Activated effector memory CD4-positive, alpha-beta T cell treated with anti-CD3 and anti-CD28 coated beads, Interleukin-2, amount 50 U/mL, for 16 hours (primary cell): Measurements from ENCODE around the gene ZMYM3.
A peak's percentile ranks its signal among the peaks of the same experiment; 100 is the strongest.

Source experiments
- DNase-seq: peaks from one replicate; pipeline ENCODE4 v3.0.0-alpha.2; 2020

ZMYM3 gene

DNA sequence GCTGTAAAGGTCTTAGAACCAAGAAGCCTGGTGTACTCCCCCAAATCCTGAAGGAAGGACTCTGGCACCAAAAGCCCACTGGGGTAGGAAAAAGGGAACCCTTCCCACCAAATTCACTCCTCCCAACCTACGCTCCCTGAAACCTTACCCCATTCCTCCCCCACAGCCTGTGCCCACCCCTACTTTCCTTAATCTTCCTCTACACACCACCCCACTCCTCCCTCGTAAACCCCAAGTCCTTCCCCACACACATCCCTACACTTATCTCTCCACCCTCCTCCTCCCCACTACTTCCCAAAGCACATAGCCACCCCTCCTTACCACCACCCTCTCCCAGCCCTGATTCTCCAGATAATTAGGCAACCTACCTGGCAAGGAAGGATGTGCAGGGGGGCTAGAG, 1.7 kb downstream of the ZMYM3 start:
- no peak for DNase-seq

DNA sequence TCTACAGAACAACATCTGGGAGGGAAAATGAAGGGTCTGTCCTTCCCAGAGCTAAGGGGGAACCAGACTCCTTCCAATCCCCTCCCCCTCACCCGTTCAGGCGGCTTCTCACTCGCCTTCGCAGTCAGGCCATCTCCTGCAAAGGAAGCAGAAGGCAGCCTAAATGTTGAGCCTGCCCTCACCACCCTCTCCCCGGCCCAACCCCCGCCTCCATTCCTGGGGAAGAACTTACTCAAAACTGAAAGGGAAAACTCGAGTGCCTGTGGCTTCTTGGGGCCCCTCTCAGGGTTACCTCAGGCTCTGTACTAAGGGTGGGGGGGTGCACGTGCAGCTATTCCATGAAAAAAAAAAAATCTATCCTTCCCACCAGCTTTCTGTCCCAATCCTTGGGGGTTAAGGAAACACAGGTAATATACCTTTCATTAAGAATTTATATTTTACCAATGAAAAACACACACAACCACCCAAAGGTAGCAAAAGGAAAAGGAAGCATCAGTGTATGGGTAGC, 2.4 kb downstream of the ZMYM3 start:
- peak; percentile 62 for DNase-seq

DNA sequence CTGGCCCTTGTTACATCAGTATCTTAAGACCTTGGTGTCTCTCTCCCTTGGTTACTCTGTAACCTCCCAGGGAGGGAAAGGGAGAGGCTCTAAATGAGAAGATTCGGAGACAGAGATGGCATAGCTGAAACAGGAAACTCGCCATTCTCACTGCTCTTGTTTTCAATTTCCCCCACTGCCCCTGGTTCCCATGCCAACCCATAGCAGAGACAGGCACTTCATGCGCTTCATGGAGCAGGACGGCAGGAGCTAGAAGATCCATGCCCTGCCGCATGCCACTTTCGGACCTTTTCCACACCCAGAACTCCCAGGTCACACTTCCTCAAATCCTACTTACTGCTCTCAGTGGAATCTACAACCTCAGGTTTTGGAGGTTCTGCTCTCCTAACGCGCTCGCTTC, 3.1 kb downstream of the ZMYM3 start:
- no peak for DNase-seq

DNA sequence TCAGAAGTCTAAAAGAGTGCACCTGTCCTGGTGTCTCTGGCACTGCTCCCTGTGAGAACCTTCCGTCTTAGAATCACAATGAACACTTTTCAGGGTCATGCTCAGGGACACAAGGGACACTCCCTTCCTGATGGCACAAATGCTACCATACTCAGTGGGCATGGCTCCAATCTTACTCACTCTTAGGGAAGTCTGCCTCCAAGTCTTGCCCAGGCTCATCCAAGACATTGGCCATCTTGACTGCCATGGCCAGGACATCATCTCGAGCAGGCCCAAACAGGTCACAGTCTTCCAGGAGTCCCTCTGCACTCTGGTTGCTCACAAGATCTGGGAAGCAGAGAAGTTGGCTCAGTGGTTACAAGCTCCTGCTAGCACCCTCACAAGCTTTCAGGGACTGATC, 8.8 kb downstream of the ZMYM3 start:
- no peak for DNase-seq

DNA sequence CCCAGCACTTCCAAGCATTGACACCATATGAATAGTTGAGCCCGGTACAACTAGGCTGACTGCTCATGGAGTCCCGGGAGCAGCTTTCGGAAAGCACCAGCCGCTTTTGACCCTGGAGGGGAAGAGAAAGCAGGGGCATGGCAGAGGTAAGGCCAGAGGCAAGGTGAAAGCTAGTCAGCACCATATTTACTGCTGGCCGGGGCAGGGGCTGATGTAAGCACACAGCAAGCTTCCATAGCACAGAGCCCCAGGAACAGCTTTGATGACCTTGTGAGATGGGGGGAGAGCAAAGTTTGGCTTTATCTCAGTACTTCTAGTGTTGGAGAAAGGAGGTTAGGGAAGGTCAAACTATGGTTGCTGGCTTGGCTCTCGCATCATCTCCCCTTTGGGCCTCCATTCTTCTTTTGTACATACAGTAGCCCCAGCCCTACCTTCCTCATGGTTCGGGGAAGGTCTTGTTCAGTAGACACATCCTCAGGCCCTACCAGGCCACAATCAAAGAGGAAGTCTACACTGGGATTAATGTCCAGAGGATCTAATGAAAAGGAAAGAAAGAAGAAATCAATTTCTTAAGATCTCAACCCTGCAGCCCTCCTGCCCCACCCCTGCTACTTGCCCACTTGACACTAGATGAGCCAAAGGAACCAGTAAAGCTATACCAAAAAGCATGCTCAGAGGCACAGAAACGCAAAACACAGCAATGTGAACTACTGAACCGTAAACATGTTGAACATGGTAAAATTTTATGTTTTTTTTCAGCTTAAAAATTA, 9.4 kb downstream of the ZMYM3 start:
- no peak for DNase-seq

DNA sequence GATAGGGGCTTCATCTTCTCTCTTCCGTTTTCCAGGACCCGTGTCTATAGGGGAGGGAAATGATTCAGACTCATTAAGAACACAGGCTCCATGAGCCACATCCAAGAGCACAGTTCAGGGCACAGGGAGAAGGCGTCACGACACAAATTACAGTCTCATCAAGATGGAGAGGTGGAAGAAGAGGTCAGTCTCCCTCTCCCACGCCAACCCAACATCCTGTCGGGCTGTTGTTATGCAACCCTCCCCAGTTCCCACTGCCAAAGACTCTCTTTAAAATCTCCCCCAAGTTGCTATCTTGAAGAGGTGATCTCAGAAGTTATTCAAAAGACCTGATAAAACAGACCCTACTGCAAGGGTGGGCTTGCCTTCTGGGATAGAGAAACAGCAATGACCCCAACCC, 12.6 kb downstream of the ZMYM3 start:
- DNase-seq = no peak

DNA sequence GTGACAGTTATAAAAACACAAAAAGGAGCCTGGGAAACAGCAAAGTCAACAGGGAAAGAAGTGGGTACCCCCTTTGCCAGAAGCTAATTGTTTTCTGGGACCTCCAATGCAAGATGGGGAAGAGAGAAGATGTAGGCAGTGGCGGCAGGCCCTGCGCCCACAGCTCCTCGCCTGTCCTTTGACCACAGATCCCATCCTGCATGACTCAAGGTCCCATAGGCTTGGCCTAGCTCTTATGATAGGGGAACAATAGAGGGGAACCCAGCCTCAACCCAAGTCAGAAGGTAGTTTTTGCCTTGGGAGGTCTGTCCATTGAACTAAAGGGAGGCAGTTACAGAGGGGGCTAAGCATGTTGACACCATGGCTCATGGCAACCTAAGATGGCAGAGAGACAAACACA, 14.2 kb downstream of the ZMYM3 start:
- DNase-seq = no peak

DNA sequence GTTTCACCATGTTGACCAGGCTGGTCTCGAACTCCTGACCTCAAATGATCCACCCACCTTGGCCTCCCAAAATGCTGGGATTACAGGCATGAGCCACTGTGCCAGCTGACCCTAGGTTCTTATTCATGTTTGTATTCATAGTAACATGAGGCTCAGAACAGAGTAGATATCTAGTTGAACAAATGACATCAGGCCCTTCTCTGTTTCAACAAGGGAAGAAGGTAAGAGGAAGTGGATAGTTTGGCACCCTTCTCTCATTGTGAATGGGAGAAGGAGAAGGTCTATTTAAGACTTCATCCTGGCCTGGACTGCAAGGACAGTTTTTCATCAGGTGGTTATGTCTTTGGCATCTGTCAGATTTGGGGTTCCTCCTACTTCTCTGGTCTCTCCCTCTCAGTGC, 17.1 kb downstream of the ZMYM3 start:
- no peak for DNase-seq

DNA sequence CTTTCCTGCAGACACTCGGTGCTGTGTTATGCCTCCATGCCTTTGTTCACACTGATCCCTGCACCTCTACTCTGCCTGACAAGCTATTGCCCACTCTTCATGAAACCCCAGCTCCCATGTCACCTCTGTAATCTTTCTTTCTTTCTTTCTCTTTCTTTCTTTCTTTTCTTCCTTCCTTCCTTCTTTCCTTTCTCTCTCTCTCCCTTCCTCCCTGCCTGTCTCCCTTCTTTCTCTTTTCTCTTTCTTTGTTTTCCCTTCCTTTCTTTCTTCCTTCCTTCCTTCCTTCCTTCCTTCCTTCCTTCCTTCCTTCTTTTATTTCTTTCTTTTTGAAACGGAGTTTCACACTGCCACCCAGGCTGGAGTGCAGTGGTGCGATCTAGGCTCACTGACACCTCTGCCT, 18.5 kb downstream of the ZMYM3 start:
- no peak for DNase-seq

DNA sequence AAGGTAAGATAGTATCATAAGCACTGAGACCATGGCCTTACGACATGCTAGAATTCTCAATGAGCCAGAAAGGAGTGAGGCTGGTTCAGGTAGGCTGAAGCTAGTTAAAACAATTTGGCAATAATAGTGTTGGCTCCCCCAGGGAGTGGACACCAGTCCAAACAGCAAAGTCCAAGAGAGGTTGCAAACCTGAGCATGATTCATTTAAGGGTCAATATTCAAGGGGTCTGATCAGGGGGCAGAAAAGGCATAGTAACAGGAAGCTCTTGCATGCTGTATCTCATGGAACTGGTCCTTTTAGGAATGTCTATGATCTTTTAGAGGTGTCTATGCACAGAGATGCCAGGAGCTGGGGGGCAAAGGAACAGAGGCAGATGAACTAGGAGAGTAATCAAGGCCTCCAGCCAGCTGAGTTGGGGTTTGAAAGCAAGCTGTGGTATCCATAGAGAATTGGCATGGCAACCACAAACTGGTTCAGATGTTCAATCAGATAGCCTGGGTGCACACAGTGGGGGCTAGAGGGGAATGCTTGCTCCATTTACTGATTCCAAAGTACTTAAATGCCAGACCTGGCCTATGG, 25.8 kb downstream of the ZMYM3 start:
- DNase-seq = no peak

DNA sequence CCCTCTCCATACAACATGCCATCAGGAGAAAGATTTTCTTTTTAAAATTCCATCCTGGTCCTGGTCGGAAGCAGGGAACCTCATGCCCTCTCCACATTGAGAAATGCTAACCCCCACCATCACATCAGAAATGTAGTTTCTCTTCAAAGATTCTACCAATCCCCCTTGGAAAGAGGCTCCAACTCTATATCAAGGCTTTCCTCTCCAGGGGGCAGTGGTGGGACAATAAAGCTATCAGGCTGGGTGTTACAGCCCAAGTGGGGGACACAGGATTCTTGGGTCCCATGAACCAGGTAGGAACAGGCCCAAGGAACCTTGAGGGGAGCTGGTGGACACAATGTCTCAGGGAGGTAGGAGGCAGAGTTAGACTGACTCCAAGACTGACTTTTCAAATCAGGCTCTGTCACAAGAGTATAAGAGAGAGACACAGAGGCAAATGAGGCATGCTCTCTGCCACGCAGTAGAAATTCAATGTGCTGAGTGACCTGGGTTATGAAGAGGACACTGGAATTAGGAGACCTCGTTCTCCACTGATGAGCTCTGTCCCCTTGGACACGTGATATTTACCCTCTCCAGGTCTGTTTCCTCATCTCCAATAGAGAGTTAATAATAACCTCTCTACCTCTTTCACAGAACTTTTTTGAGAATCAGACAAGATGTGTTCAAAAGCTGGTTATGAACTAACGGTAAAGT, 26.4 kb downstream of the ZMYM3 start:
- DNase-seq = no peak

DNA sequence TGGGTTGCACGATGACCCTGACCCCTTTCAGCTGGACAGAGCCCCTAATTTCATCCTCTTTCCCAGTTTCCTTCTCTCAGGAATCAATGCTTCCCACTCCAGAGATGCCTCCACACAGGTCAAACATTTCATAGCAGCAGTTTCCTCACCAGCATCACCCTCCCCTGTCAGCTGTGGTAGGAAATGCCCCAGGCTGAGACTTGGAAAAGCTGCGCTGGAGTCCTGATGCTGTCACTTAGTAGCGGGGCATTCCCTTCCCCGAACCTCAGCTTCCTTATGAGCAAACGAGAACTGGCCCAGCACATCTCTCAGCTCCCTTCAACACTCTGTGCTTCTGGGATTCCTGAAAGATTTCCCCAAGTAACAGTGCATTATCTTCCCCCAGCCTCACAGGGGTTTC, 28.3 kb downstream of the ZMYM3 start:
- DNase-seq = no peak

DNA sequence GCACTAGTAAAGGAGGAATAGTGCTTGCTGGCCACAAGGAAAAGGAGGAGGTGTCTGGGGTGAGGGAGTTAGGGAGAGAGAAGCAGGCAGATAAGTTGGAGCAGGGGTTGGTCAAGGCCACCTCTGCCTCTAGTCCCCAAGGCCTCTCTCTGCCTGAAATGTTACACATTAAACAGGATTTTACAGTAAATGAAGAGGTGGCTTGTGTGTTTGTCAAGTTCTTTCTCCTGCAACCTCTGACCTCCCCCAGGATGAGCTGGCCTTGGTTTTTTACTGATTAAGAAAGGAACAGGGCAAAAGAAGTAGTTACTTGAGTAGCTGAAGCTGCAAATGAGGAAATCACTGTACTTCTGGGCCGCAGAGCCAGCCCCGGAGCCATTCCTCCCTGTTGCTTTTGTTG, 28.9 kb downstream of the ZMYM3 start:
- DNase-seq = no peak

DNA sequence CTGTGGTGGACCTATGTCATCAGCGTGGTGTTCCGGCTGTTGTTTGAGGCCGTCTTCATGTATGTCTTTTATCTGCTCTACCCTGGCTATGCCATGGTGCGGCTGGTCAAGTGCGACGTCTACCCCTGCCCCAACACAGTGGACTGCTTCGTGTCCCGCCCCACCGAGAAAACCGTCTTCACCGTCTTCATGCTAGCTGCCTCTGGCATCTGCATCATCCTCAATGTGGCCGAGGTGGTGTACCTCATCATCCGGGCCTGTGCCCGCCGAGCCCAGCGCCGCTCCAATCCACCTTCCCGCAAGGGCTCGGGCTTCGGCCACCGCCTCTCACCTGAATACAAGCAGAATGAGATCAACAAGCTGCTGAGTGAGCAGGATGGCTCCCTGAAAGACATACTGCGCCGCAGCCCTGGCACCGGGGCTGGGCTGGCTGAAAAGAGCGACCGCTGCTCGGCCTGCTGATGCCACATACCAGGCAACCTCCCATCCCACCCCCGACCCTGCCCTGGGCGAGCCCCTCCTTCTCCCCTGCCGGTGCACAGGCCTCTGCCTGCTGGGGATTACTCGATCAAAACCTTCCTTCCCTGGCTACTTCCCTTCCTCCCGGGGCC, 29.7 kb downstream of the ZMYM3 start:
- DNase-seq = no peak

DNA sequence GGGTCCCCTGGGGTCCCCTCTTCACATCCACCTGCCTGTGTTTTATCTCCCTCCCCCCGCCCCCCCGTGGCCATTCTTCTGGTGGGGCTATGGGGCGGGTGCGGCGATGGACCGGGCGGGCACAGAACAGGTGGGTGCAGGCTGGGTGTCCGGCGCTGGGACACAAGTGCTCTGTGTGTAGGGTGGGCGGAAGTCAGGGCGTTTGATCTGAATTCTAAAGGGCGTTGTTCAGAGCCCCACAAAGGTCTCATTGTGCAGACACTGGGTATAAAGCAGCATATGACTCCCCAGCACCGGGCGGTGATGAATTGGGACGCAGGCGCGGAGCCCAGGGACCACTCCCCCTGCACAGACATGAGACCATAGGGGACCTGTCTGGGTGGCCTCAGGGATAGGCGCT, 31.0 kb downstream of the ZMYM3 start, which contains the start of gene GJB1:
Gene GJB1 (plus strand): TSS at position 296 of the 400 bp plus-strand sequence. CDS start 484 bp downstream, outside the sequence.
- no peak for DNase-seq

DNA sequence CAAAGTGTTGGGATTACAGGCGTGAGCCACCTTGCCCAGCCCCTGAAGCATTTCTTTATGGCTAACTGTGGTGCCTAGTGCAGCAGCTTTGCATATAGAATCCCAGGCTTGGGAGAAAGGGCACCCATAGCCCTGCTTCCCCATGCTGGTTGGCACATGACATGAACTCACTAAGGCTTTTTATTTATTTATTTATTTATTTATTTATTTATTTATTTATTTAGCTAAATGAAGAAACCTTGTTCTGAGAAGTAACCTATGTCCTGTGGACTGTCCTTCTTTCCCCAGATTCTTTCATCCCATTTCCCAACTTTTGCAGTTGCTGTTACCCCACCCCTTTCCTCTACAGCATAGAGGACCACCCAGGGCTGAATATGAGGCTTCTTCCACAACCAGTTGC, 32.8 kb downstream of the ZMYM3 start:
- DNase-seq = no peak

DNA sequence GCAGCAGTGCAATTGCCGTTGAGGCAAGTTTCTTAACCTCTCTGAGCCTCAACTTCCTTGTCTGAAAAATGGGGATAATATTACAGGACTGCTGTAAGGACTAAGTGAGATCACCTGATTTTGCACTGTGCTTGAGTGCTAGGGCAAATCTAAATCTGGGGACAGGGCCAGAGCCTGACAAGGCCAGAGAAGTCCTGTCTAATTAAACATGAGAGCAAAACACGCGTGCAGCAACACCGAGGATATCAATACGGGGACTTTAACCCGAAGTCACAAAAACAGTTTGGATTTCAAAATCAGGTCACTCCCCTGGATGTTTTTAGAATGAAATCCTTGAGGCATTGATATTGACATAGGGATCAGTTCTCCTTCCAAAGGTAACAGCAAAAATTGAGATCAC, 36.6 kb downstream of the ZMYM3 start:
- no peak for DNase-seq

DNA sequence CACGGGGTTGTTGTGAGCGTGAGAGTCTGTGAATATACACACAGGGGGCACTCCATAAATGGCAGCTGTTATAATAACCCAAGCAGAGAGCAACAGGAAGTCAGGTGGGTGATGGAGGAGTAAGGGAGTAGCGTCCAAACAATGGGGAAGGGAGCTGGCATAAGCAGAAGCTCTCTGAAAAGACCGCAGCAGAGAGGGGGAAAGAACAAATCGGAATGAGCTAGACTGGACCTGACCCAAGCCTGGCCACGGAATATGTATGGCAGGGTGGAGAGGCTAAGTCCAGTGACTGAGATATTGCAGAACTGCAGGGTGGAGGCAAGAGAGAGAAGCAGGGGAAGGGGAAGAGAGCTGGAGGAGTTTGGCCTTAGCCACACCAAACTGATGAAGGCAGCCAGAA, 37.5 kb downstream of the ZMYM3 start:
- no peak for DNase-seq

DNA sequence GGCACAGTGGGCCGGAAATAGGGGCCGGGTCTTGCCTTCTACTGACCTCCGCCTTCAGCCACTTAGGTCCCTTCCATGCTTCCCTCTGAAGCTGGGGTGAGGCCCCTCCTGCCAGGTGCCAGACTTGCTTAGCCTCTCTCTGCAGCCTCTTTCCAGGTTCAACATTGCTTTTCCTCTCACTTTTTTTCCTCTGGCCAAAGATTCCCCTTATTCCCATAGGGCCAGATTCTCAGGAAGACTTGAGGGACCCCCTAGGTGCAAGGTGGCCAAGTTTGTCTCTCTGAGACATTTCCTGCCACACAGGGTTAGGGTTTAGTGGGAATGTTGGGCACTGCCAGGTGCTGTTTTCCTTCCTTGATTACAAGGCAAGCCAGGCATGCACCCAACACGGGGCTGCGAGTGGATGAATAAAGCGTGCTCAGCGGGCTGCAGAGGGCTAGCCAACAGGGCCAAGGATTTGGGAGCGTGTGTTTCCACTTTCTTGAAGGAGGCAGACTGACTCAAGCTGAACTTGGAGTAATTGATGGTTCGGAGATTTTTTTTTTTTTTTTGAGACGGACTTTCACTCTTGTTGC, 38.5 kb downstream of the ZMYM3 start:
- DNase-seq = no peak

DNA sequence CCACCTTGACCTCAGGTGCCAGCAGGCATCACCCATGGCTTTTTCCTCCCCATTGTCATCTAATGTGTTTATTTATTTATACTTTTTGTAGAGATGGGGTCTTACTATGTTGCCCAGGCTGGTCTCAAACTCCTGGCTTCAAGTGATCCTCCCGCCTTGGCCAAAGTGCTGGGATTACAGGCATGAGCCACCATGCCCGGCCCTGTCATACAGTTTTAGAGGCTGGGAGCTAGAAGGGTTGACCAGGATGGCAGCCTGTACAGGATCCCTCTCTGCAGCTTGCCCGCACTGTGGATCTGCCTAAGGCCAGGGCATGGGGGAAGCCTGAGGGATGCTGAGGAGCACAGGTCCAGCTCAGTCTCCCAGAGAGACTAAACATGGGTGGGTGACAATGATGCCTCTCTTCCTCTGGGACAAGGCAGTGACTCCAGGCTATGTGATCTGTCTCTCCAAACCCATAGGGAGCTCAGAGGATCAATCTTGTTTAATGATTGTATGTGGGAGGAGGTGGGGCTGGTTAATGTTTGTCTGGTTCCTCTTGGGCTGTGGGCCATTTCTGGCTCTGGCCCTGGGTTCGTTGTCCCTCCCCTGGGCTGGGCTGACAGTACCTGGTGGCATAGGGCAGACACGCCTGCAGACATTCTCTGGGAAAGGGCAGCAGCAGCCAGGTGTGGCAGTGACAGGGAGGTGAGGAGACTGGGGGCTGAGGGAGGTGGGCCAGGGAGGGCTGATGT, 39.2 kb downstream of the ZMYM3 start:
- no peak for DNase-seq

DNA sequence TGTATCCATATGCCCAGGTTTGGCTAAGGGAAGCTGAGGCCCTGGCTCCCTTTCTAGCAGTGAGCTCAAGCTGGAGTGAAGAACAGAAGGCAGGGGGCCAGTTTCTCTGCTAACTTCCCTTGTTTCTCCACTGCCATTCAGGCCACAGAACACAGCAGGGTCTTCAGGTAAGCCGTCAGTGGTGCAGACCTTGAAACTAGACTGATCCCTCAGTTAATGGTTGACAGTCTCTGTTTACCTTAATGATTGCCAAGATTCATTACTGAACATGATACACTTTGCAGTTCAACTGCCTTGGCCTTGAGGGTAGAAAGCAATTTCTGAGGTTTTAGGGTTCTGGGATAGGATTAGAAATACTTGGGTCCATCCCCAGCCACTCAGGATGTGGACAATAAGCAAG, 39.8 kb downstream of the ZMYM3 start:
- DNase-seq = no peak

DNA sequence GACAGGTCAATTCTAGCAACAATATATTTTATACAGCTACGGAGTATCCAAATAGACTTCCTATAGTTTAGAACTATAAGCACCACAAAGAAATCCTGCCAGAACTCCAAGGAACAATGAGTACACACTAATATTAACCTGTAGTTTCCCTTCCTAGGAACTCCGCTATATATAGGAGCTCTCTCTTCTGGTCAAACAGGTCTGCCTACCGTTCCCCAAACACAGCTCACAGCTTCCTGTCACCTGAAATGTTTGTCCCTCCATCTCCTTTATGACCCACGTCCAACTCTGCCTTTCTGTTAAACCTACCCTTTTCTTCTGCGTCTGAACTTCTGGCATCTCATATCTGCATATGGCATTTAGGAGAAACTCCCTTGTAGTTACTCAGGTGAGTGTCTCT, 41.4 kb downstream of the ZMYM3 start:
- DNase-seq = no peak

DNA sequence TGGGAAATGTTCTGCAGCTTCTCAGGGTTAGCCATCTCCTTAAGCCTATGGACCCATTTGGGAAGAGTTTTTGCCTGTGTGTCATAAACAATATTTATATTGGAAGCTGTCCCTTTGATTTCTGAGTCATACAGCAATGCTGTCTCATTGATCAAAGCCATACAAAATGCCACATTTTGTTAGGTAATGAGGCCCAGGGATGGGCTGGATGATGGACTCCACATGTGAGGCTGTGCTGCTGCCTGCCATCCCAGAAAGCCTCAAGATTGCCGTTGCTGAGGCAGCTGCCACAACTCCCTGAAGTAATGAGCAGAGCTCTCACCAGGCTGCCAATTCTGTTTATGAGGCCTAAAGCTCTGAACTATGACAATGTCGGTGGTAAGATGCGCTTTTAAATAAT, 43.1 kb downstream of the ZMYM3 start:
- DNase-seq = no peak
